Forelimb muscle (tissue), 1 donor: ENCODE data around the gene UBIAD1. TPM values are rescaled to one million over a fixed set of nuclear protein-coding genes. Genes with fewer than 3 reads are reported as not detected.
"Not testable (repeated sequence)": the region's sequence is repeated elsewhere in the genome, so short reads cannot be mapped to it uniquely, and the experiment has no call there.

Experiments
- DNase-seq: peaks from one replicate; pipeline ENCODE4 v3.0.0-alpha.2; 2013; ENCODE audit warnings: low read depth
- polyA plus RNA-seq: library from polyadenylated mRNA; unstranded; fragments of 120-200 nt; gene quantifications from one replicate; pipeline ENCODE4 v1.2.1, GENCODE V29; 2013; ENCODE audit not compliant: insufficient read length

UBIAD1 gene
- 13.9 TPM for polyA plus RNA-seq

DNA sequence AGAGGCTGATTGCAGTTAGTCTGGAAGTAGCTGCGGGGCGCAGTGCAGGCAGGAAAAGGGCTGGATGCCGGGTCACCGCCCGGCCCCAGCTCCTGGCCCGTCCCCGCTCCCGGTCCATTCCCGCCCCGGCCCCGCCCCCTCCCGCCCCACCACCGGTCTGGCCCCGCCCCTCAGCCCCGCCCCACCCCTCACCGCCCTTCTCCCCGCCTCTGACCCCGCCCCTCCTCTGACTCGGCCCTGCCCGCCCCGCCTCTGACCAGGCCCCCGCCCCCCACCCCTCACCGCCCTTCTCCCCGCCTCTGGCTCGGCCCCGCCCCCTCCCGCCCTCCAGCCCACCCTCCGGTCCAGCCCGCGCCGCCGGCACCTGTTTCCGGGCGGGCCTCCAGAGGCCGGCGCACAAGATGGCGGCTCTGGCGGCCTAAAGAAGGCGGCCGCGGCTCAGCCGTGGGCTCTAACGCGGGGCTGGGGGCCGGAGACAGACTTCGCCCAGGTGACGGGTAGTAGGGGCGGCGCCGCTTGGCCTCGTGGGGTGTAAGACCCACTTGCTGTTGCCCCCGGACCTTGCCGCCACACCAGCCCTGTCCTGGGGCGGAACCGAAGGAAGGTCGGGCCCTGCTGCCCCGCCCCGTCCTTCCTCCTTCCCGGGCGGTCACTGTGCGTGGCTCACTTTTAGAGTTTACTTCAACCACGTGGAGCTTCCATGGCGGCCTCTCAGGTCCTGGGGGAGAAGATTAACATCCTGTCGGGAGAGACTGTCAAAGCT is at the start of gene UBIAD1:
TSS of gene UBIAD1 (plus strand) at position 367 of the 763 bp plus-strand sequence. CDS start at position 701, 334 bp downstream.
- peak; percentile 48 for DNase-seq

DNA sequence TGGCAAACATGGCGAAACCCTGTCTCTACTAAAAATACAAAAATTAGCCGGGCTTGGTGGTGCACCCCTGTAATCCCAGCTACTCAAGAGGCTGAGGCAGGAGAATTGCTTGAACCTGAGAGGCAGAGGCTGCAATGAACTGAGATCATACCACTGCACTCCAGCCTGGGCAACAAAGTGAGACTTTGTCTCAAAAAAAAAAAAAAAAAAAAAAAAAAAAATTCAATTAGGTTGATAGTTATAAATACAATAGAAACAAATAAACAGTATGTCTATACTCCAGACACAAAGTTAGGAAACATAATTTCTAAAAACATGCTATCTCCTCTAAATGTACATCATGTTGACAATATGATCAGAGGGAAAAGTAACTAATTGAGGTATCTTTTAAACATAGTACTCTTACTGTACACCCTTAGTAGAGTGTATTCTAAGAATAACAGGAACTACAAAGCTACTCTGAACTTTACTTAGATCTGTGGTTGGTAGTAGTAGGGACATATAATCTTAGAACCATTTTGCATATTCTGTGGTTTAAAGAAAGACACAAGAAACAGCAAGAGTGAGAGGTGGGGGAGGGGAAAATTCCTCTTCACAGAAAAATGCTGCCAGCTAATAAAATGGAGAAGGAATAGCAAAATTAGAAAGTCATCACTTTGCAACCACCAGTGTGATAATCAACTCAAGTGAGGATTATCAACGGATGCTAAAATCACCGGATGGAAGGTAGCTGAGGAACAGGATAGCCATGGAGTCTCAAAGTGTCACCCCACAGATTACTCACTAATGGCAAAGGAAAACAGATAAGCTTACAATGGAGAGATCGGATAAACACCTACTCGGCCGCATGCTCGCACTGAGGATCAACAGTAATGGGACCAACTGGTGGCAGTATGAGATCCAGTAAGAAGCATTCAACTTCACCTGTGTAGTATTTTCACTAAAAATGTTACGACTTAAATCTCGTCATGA is 45.6 kb upstream of the UBIAD1 start:
- no peak for DNase-seq

DNA sequence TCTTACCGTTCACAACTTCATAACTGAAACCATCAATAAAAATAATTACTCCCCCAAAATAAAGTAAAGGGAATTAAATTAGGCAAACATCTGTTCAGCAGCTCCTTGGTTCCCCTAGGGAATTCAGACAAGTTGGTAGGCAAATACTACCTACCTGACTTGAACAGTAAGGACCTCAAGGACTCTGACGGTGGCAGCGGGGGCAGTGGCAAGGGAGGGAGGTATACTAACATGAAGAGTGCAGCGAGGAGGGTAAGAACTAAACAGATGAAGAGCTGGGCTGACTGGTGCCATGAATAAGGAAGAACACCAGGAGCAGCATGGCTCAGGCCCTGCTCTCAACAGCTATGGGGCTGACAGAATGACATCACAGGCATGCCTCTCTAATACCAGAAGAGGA is 43.8 kb upstream of the UBIAD1 start:
- DNase-seq: no peak

GRCh38 chr1:11233208-11233607 is 39.8 kb upstream of the UBIAD1 start:
- no peak for DNase-seq

GRCh38 chr1:11237356-11237755 is 35.6 kb upstream of the UBIAD1 start:
- DNase-seq: no peak

DNA sequence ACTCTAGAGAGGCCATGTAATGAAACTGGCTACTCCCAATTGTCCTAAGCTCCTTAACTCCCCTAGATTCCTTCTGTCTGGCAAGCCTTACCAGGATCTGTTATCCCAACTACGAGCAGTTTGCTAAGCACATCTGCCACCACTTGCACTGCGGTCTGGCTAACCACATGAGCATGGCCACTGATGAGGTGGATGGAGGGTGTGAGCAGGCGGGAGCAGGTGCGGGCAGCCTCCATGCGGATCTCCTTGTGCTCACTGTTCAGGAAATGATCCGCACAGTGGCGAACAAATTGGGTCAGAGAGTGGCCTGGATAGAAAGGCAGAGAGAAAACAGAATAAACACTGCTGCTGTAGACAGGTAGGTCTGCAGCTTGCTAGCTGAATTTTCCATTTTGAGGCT is 34.7 kb upstream of the UBIAD1 start:
- DNase-seq: no peak

DNA sequence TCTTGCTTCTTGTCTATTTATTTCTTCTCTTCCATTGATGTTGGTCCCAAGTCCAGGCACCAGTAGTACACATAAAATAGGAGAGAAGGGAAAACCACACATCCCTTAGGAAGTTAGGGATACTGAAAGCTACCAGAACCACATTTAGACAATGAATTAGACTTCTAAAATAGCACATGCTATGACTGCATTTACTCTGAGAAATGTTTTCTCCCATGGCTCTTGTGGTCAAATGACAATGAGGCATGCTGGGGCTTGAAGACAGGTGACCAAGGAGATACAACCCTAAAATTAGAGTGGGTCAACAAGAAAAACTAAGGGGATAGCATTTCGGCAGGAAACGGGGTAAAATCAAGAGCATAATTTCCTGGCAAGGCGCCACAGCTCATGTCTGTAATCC is 27.8 kb upstream of the UBIAD1 start:
- no peak for DNase-seq

- no peak for DNase-seq
Measured at GRCh38 chr1:11245904-11246719, 26.9 kb upstream of the UBIAD1 start.

GRCh38 chr1:11248169-11248568 is 24.8 kb upstream of the UBIAD1 start:
- DNase-seq: no peak

- no peak for DNase-seq
Measured at GRCh38 chr1:11252538-11252937, 20.5 kb upstream of the UBIAD1 start.

- no peak for DNase-seq
Measured at GRCh38 chr1:11253226-11253625, 19.8 kb upstream of the UBIAD1 start.

- DNase-seq: no peak
Measured at GRCh38 chr1:11256299-11256698, 16.7 kb upstream of the UBIAD1 start.

GRCh38 chr1:11262171-11263049 is 10.6 kb upstream of the UBIAD1 start, which contains the start of gene MTOR:
MTOR (minus strand) TSS chr1:11262551; CDS start chr1:11259409, 3,142 bp downstream.
- DNase-seq: peak; percentile 99

DNA sequence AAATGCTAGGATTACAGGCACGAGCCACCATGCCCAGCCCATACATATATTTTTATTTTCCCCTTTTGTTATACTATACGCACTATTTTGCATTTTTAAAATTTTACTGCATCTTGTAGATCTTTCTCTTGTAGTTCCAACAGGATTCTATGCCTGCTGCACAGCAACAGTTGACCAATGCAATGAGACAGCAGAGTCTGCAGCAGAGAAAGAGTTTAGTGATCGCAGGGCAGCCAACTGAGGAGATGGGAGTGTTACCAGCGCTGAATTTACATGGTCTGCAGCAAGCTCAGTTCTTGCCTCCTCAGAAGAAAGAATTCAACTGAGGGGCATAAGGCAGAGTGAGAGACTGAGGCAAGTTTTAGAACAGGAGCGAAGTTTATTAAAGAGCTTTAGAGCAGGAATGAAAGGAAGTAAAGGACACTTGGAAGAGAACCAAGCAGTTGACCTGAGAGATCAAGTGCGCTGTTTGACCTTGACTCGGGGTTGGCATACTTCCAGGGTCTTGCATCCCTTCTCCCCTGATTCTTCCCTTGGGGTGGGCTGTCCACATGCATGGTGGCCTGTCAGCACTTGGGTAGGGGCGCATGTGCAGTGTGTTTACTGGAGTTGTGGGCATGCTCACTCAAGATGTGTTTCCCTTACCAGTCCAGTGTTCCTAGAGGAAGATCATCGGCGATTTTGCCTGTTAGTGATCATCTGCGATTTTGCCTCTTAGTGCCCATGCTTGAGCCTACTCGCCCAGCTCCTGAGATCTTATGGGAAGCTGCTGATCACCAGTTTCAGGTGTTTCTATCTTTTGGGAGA is 6.5 kb upstream of the UBIAD1 start:
- DNase-seq: no peak

- DNase-seq: not testable (repeated sequence)
Measured at GRCh38 chr1:11267350-11268337, 5.4 kb upstream of the UBIAD1 start.

GRCh38 chr1:11272544-11272831 is 510 bp upstream of the UBIAD1 start:
- no peak for DNase-seq

DNA sequence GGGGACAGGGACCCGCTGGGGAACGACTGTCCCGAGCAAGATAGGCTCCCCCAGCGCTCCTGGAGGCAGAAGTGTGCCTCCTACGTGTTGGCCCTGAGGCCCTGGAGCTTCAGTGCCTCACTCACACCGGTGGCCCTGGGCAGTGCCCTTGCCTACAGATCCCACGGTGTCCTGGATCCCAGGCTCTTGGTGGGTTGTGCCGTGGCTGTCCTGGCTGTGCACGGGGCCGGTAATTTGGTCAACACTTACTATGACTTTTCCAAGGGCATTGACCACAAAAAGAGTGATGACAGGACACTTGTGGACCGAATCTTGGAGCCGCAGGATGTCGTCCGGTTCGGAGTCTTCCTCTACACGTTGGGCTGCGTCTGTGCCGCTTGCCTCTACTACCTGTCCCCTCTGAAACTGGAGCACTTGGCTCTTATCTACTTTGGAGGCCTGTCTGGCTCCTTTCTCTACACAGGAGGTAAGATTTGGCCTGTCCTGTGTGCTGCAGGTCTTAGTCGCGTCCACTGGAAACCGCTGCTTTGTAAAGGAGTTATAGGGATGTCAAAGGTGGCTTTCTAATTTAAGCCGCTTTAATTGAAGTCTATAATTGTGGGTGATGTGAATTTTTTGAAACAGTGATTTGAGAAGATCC is 717 bp downstream of the UBIAD1 start:
- DNase-seq: no peak

DNA sequence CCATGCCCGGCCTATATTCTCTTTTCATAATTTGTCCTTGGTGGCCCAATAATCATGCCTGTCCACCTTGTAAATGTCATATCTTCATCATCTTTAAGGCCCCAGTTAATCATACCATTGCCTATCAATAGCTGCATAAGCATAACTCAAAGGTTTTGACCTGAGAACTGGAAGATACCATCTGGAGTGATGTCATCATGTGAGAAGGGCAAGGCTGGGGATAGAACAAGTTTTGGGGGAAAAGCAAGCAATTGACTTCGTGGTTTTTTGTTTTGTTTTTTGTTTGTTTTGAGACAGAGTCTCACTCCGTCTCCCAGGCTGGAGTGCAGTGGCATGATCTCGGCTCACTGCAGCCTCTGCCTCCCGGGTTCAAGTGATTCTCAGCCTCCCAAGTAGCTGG is 6.2 kb downstream of the UBIAD1 start:
- DNase-seq: no peak
